OCI-LY7 (cell line): ENCODE results near the gene MUC20.

Experiments
- CTCF ChIP-seq: fragments of 200-600 bp; sonication (generic); conservative IDR thresholded peaks from 2 replicates; pipeline ENCODE4 v1.5.1; 2014; ENCODE audit warnings: mild to moderate bottlenecking, antibody characterized with exemption, low read length, moderate library complexity, mixed read lengths
- EZH2phosphoT487 ChIP-seq: fragments of 200-600 bp; sonication (generic); IDR thresholded peaks from 2 replicates; pipeline ENCODE4 v1.6.1; 2018; ENCODE audit warnings: low read depth, borderline replicate concordance, mild to moderate bottlenecking, mixed run types, antibody characterized with exemption, low read length, moderate library complexity, mixed read lengths

DNA sequence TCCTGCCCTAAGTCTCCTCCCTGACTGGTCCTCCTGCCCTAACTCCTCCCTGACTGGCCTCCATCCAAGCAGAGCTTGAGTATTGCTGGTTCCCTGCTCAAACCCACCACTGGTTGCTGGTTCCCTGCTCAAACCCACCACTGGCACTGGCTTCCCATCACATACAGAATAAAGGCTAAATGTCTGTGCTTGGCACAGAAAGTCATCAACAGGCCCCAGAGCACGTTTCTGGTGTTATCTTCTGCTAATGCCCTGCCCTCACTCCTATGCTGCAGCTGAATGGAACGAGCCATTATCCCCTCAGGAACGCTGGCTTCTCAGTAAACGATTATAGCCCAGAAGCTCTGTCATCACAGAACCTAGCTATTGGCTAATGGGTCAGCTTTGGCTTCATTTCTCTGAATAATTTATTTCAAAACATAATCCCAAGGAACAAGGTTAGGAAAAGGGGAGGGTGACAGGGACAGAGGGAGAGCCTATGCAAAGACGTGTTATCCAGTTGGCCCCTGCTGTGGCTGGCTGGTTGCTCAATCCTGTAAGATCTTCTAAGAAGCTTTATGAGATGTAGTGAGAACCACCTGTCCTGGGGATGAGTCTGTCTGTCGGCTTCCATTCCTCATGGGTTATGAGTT is 6.3 kb upstream of the MUC20 start:
- TF ChIP-seq CTCF (no peak), EZH2phosphoT487 (no peak)
